Calu3 (cell line): ENCODE data around the gene OS9. TPM values are rescaled to one million over a fixed set of nuclear protein-coding genes. Genes with fewer than 3 reads are reported as not detected.

Experiments used
- BruUV-seq: library from RNA; stranded (reverse); fragments of 400-500 nt; replicated peaks from 2 replicates; lab custom pipeline; 2021; lab: Mats Ljungman, UMichigan
- CTCF ChIA-PET: fragments of 300-600 bp; sonication (Branson Sonifier 250); formaldehyde crosslinking; loops from one replicate; lab custom pipeline; 2022; ENCODE audit warnings: antibody characterized with exemption; lab: Charles Lee
- DNase-seq: peaks from one replicate; pipeline ENCODE4 v3.0.0; 2022
- H3K27ac Mint-ChIP-seq: one replicate; pipeline ENCODE4 v1.8.0; 2022; ENCODE audit warnings: mixed read lengths; ENCODE audit not compliant: unreplicated experiment
- H3K27me3 Mint-ChIP-seq: one replicate; pipeline ENCODE4 v1.8.0; 2022; ENCODE audit warnings: mixed read lengths; ENCODE audit not compliant: unreplicated experiment
- H3K36me3 Mint-ChIP-seq: one replicate; pipeline ENCODE4 v1.8.0; 2022; ENCODE audit warnings: mild to moderate bottlenecking, moderate library complexity, mixed read lengths; ENCODE audit not compliant: insufficient read depth, unreplicated experiment
- H3K4me1 Mint-ChIP-seq: one replicate; pipeline ENCODE4 v1.8.0; 2022; ENCODE audit warnings: mild to moderate bottlenecking, low read depth, mixed read lengths; ENCODE audit not compliant: unreplicated experiment
- H3K4me3 Mint-ChIP-seq: one replicate; pipeline ENCODE4 v1.8.0; 2022; ENCODE audit warnings: mild to moderate bottlenecking, low read depth, moderate library complexity, mixed read lengths; ENCODE audit not compliant: unreplicated experiment
- H3K9me3 Mint-ChIP-seq: one replicate; pipeline ENCODE4 v1.8.0; 2022; ENCODE audit warnings: low read depth, mixed read lengths; ENCODE audit not compliant: unreplicated experiment
- intact Hi-C: fragments of 100-400 bp; cut with micrococcal nuclease; formaldehyde crosslinking; loops from one replicate; pipeline ENCODE4 v1.10.0; 2022; ENCODE audit not compliant: unreplicated experiment
- total RNA-seq: library from RNA; stranded (reverse); gene quantifications from 2 replicates; pipeline ENCODE4 v1.2.3, GENCODE V29; 2022
- TF ChIP-seq, protein P1 (sequence below): fragments of 200-600 bp; IDR thresholded peaks from one replicate; pipeline ENCODE4 v1.8.0; 2022; ENCODE audit warnings: antibody characterized with exemption; ENCODE audit not compliant: unreplicated experiment

OS9 gene
- total RNA-seq, 1 experiment from 2014 or later, result 221 TPM

DNA sequence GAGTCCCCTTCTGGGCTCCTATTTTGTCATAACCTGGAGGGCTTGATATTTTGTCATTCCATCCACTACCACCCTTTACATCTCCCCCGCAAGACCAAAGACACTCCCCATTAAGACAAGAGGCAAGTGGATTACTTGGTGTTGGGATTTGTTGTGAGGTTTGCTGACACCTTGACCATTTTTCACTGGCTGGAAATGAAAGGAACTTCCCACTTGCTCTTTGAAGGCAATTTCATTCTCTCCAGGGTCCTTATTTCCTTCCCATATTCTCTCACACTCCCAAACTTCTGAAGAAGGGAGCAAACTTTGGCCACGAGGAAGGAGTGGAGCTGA is 29.7 kb downstream of the OS9 start:
- H3K4me1 Mint-ChIP-seq, result peaks cover 11% of the 10 kb centered on the region
- no peak overlapping the region for H3K4me3 Mint-ChIP-seq
- peaks cover 39% of the 10 kb centered on the region for H3K27me3 Mint-ChIP-seq

DNA sequence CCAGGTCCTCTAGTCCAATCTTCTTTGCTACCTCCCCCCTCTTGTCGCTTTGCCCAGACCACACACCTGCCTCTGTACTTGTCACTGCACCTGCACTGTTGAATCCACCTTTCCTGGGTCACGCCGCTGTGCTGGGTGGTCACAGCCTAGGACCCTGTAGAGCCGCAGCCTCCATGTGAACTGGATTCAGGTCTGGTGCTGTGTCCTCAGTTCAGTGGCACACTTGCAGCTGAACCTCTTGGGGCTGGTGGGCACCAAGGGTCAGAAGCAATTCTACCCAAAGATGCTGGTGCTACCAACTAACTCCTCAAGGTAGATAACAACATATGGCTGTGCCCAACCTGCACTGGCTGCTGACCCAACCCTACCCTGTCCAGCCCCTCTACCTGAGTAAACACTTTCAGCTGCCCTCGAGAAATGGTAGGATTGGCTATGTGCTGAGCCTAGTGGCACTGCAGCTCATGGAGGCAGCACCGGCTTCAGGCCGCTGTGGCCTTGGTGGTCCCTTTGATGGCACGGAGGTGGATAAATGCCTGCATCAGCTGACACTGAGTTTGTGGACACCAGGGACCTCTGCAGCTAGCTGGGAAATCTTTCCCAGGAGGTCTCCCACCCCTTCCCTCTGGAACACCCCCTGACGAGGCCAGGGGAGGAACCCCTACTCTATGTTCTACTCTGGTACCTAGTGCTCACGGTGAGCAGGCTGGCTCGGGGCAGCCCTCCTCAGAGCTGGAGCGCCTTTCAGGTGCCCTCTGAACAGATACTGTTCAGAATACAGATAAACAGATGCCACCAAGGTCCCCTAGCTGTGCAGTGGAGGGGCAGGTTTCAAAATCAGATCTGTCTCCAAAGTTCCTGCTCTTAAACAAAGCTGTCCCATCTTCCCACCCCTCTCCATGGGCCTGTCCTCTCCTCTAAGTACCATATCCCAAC is 30.3 kb downstream of the OS9 start:
- peaks cover 46% of the 10 kb centered on the region for H3K27me3 Mint-ChIP-seq
- H3K36me3 Mint-ChIP-seq, result peaks cover 43% of the 10 kb centered on the region
- TF ChIP-seq, protein P1, sequence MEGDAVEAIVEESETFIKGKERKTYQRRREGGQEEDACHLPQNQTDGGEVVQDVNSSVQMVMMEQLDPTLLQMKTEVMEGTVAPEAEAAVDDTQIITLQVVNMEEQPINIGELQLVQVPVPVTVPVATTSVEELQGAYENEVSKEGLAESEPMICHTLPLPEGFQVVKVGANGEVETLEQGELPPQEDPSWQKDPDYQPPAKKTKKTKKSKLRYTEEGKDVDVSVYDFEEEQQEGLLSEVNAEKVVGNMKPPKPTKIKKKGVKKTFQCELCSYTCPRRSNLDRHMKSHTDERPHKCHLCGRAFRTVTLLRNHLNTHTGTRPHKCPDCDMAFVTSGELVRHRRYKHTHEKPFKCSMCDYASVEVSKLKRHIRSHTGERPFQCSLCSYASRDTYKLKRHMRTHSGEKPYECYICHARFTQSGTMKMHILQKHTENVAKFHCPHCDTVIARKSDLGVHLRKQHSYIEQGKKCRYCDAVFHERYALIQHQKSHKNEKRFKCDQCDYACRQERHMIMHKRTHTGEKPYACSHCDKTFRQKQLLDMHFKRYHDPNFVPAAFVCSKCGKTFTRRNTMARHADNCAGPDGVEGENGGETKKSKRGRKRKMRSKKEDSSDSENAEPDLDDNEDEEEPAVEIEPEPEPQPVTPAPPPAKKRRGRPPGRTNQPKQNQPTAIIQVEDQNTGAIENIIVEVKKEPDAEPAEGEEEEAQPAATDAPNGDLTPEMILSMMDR, result no peak
- H3K27ac Mint-ChIP-seq, result no peak overlapping the region
- CTCF ChIA-PET, result no interaction called here
- peaks cover 11% of the 10 kb centered on the region for H3K4me1 Mint-ChIP-seq
- no peak overlapping the region for H3K4me3 Mint-ChIP-seq
- BruUV-seq, result no TSS peak
- no peaks in the 10 kb centered on the region for H3K9me3 Mint-ChIP-seq
- intact Hi-C loops, result no loop called here
- no peak for DNase-seq

More for the DNA sequence above, 29.7 kb downstream of the OS9 start:
- intact Hi-C loops, result no loop called here
- Mint-ChIP-seq H3K36me3 (peaks cover 47% of the 10 kb centered on the region), H3K27ac (no peak overlapping the region), H3K9me3 (no peaks in the 10 kb centered on the region)
- TF ChIP-seq, protein P1, result no peak
- CTCF ChIA-PET, result interaction anchor here (1.2 kb wide), 1 partner anchor 13 kb away, joined by 3 read pairs; no protein-coding TSS in a partner anchor
- no peak for DNase-seq
- BruUV-seq, result no TSS peak

DNA sequence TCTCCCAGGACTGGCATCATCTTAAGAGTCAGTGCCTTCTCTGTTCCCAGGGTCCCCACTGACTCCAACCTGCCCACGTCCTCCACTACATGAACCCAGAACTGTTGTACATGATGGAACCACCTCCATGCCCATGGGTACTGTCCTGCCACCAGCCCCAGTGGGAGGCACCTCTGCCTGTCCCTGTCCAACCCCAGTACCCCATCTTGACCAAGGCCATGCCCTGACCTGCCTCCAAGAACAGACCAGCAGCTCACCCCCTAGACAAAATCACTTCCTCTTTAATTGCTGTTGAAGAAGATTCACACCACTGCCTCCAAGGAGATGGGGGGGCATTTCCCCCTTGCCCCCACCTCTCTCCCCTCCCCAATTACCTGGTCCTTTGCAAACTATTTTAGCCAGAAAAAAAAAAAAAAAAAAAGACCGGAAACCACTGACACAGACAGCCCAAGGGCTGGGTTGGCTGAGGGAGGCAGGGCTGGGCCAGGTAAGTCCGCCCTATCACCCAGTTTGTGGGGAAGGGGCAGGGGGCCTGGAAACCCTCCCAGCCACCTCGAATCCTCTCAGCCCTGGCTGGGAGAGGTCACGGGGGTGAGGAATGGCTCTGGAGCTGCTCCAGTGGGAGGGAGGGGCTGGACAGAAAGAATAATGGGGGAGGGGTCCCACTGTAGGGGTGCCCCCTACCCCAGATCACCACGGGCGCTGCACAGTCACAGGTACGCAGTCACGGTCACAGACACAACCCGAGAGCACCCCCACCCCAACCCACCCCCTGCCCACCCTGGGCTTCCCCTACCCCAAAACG is 31.2 kb downstream of the OS9 start:
- H3K36me3 Mint-ChIP-seq, result peaks cover 35% of the 10 kb centered on the region
- no peak overlapping the region for H3K4me3 Mint-ChIP-seq
- H3K27me3 Mint-ChIP-seq, result peaks cover 55% of the 10 kb centered on the region
- no peak overlapping the region for H3K27ac Mint-ChIP-seq
- no peaks in the 10 kb centered on the region for H3K9me3 Mint-ChIP-seq
- CTCF ChIA-PET, result interaction anchor here (0.6 to 1.5 kb wide), 5 partner anchors 10 to 382 kb away, joined by 3 to 18 read pairs (median 4); partner anchors contain the start of gene TSPAN31
- TF ChIP-seq, protein P1, result no peak
- intact Hi-C loops, result no loop called here
- no TSS peak for BruUV-seq
- H3K4me1 Mint-ChIP-seq, result peaks cover 11% of the 10 kb centered on the region
- DNase-seq, result no peak

DNA sequence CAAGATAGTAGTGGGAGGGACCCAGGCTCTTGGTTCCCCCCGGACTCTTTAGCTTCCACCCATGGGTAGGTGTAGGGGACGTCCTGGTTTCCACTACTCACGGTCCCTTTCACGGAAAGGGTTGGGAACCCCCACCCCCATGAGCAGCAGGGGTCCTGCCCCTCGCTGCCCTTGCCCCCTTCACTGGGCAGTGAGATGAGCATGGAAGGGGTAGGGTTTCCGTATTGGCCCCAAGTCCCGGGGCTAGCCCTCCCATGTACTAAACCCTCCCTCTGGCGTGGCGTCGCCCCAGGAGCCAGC is 31.9 kb downstream of the OS9 start:
- H3K27me3 Mint-ChIP-seq, result peaks cover 61% of the 10 kb centered on the region
- CTCF ChIA-PET, result interaction anchor here (0.6 to 1.5 kb wide), 7 partner anchors 10 to 383 kb away, joined by 3 to 18 read pairs (median 3); partner anchors contain the start of gene TSPAN31
- intact Hi-C loops, result no loop called here
- H3K4me3 Mint-ChIP-seq, result peak overlapping the region; percentile 80
- TF ChIP-seq, protein P1, result no peak
- H3K4me1 Mint-ChIP-seq, result peaks cover 11% of the 10 kb centered on the region
- no peaks in the 10 kb centered on the region for H3K9me3 Mint-ChIP-seq
- DNase-seq, result no peak
- H3K27ac Mint-ChIP-seq, result peak overlapping the region; percentile 66
- no TSS peak for BruUV-seq
- peaks cover 29% of the 10 kb centered on the region for H3K36me3 Mint-ChIP-seq
